Uterus (tissue), 4 donors: ENCODE results near the gene ITSN1. TPM values are rescaled to one million over a fixed set of nuclear protein-coding genes. Genes with fewer than 3 reads are reported as not detected.

Experiments used
- DNase-seq, 2 donors: peaks; one replicate each; pipeline ENCODE4 v3.0.0-alpha.2; 2019 to 2020
- H3K27ac ChIP-seq, 2 donors: fragments of 200-600 bp; sonication (generic); 1 replicate in 1 of 2; 2 replicates in 1 of 2; pipeline ENCODE4 v1.5.1; 2016 to 2018
- H3K27me3 ChIP-seq, 2 donors: fragments of 200-600 bp; sonication (generic); one replicate each; pipeline ENCODE4 v1.5.1; 2018 to 2019; ENCODE audit warnings: control low read depth in 1 of 2
- H3K36me3 ChIP-seq, 2 donors: fragments of 200-600 bp; sonication (generic); one replicate each; pipeline ENCODE4 v1.5.1; 2019; ENCODE audit warnings: control low read depth in 1 of 2
- H3K4me1 ChIP-seq, 2 donors: fragments of 200-600 bp; sonication (generic); one replicate each; pipeline ENCODE4 v1.5.1; 2018 to 2019; ENCODE audit warnings: control low read depth in 1 of 2
- H3K4me3 ChIP-seq, 2 donors: fragments of 200-600 bp; sonication (generic); 1 replicate in 1 of 2; 2 replicates in 1 of 2; pipeline ENCODE4 v1.5.1; 2018 to 2019; ENCODE audit warnings: mild to moderate bottlenecking in 1 of 2
- H3K9me3 ChIP-seq, 2 donors: fragments of 200-600 bp; sonication (generic); one replicate each; pipeline ENCODE4 v1.5.1; 2019; ENCODE audit warnings: control low read depth in 1 of 2
- POLR2A ChIP-seq, 2 donors: fragments of 450-650 bp; IDR thresholded peaks; one replicate each; pipeline ENCODE4 v1.6.1; 2016; ENCODE audit warnings: antibody characterized with exemption in 2 of 2, mild to moderate bottlenecking in 1 of 2, moderate library complexity in 1 of 2
- intact Hi-C: fragments of 100-400 bp; cut with DNase I; formaldehyde crosslinking; loops from one replicate; pipeline ENCODE4 v1.15.1; 2023; ENCODE audit warnings: low total_unique reads
- total RNA-seq, 4 donors: library from RNA; depleted of rRNA in 3 of 4; stranded (reverse); fragments of >200 nt in 3 of 4; gene quantifications; one replicate each; pipeline versions ENCODE4 v1.1.0 to v1.2.4, GENCODE V29; 2014 to 2023
- TF ChIP-seq, protein P1 (sequence below), 4 experiments: fragments of 200-600 bp in 2 of 4; fragments of 450-650 bp in 2 of 4; sonication (generic) in 2 of 4; IDR thresholded peaks; one replicate each; pipeline ENCODE4 v1.5.1; 2016 to 2019; ENCODE audit warnings: antibody characterized with exemption in 4 of 4, mild to moderate bottlenecking in 2 of 4, moderate library complexity in 1 of 4
- donor health status: DM: yes; HTN: yes; CAD: no.

Gene ITSN1
- total RNA-seq, 4 donors from 2014 or later, result 21.8 to 77.4 (median 48.1) TPM

DNA sequence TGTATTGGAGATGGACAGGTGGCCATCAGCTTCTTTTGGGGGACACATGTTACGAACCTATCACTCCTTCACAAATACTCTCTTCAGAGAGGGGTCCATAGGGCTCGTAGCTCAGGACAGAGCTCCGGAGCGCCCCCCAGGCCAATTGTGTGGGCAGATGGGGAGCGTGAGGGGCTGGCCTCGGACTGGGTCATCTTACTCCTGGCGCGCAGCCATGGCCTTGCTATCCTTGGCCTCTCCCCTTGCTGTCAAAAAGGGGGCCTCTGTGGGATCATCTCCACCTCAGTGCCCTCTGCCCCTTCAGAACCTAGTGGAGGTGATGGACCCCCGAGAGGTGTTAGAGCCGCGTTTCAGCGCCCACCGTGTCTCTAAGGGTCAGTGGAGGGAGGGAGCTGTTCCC, 238.3 kb downstream of the ITSN1 start:
- H3K27ac ChIP-seq, result no peak overlapping the region
- TF ChIP-seq POLR2A (IDR thresholded peaks at IDR 0.05), result no peak
- TF ChIP-seq, protein P1, sequence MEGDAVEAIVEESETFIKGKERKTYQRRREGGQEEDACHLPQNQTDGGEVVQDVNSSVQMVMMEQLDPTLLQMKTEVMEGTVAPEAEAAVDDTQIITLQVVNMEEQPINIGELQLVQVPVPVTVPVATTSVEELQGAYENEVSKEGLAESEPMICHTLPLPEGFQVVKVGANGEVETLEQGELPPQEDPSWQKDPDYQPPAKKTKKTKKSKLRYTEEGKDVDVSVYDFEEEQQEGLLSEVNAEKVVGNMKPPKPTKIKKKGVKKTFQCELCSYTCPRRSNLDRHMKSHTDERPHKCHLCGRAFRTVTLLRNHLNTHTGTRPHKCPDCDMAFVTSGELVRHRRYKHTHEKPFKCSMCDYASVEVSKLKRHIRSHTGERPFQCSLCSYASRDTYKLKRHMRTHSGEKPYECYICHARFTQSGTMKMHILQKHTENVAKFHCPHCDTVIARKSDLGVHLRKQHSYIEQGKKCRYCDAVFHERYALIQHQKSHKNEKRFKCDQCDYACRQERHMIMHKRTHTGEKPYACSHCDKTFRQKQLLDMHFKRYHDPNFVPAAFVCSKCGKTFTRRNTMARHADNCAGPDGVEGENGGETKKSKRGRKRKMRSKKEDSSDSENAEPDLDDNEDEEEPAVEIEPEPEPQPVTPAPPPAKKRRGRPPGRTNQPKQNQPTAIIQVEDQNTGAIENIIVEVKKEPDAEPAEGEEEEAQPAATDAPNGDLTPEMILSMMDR (IDR thresholded peaks at IDR 0.05), result no peak
- intact Hi-C loops, result no loop called here
- no peaks in the 10 kb centered on the region for H3K9me3 ChIP-seq
- no peak for DNase-seq
- H3K27me3 ChIP-seq, result no peaks in the 10 kb centered on the region
- no peak overlapping the region for H3K4me3 ChIP-seq
- no peaks in the 10 kb centered on the region for H3K4me1 ChIP-seq
- no peaks in the 10 kb centered on the region for H3K36me3 ChIP-seq

DNA sequence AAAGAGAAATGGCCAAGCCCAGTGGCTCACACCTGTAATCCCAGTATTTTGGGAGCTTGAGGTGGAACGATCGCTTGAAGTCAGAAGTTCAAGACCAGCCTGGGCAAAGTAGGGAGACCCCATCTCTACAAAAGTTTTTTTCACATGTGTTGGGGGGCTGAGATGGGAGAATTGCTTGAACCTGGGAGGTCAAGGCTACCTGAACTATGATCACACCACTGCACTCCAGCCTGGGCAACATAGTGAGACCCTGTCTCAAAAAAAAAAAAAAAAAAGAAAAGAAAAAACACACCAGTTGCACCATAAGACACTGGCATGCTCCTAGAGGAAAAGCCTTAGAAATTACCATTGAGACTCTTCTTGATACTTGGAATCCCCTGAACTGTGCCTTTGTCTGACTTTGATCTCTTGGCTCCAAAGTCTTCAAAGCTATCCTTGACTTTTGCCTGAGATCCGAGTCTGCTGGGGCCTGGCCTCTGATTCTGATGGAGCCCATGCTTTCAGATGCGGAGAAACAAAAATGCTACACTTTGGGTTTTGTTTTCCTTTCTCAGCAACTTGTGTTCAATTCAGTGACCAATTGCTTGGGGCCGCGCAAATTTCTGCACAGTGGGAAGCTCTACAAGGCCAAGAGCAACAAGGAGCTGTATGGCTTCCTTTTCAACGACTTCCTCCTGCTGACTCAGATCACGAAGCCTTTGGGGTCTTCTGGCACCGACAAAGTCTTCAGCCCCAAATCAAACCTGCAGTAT, 239.6 kb downstream of the ITSN1 start:
- intact Hi-C loops, result no loop called here
- no peaks in the 10 kb centered on the region for H3K9me3 ChIP-seq
- H3K4me1 ChIP-seq, result no peaks in the 10 kb centered on the region
- no peak overlapping the region for H3K4me3 ChIP-seq
- no peaks in the 10 kb centered on the region for H3K27me3 ChIP-seq
- DNase-seq, result no peak
- no peak overlapping the region for H3K27ac ChIP-seq
- TF ChIP-seq, protein P1 (IDR thresholded peaks at IDR 0.05), result no peak
- TF ChIP-seq POLR2A (IDR thresholded peaks at IDR 0.05), result no peak
- H3K36me3 ChIP-seq, result no peaks in the 10 kb centered on the region

DNA sequence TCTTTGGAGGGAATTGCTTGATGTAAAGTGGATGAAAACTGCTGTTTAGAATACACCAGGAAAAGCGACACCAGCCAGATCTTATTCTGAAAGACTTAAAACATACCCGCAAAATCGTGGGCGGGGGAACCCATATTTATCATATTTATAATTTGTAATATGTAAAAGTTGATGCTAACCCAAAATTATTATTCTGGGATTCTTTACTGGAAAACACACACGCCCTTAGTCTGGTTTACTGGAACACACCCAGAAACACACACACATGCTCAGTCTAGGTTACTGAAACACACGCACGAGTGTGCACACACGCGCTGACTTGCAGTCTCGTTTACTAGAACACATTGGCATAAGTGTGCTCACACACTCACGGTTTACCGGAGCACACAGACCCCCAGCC, 240.8 kb downstream of the ITSN1 start:
- intact Hi-C loops, result no loop called here
- Histone ChIP-seq H3K4me3 (no peak overlapping the region), H3K27me3 (no peaks in the 10 kb centered on the region), H3K27ac (no peak overlapping the region), H3K9me3 (no peaks in the 10 kb centered on the region), H3K4me1 (no peaks in the 10 kb centered on the region), H3K36me3 (no peaks in the 10 kb centered on the region)
- no peak for DNase-seq
- TF ChIP-seq POLR2A (IDR thresholded peaks at IDR 0.05), result no peak
- TF ChIP-seq, protein P1 (IDR thresholded peaks at IDR 0.05), result no peak

DNA sequence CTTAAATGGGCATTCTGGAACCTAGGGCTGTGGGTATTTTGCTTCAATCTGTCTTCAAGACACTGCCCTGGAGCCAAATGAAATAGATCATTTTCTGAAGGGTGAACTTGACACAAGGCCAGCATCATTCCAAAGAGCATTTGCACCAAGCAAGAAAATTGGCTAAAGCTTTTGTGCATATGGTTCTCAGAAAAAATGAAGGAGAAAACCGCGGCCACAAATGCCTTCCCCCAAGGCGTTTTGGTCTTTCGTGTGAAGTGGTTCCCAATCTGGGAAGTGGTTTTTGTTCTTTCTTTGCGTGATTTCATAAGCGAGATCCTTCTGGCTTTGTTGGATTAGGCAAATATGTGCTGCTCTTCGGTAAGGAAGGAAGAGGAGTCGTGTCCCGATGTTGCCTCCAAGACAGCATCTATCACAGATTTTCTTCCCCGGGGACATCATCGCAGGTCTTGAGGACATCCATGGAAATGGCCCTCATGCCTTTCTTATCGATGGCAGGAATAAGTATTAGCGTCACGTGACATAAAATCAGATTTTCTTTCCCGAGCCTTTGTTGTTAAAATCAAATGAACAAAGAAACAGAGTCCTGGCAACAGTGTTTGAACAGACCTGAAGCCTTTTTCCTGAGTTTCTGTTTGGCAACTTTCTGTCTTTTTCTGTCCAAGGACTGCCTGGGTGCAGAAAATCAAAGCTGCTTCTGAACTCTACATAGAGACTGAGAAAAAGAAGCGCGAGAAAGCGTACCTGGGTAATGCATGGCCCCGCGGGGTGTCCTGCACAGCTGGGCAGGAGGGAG, 242.3 kb downstream of the ITSN1 start:
- intact Hi-C loops, result no loop called here
- H3K4me1 ChIP-seq, result no peaks in the 10 kb centered on the region
- no peak for DNase-seq
- no peak overlapping the region for H3K4me3 ChIP-seq
- peak overlapping the region in 1 of 2 donors; percentile 15 for H3K27ac ChIP-seq
- H3K36me3 ChIP-seq, result no peaks in the 10 kb centered on the region
- H3K9me3 ChIP-seq, result no peaks in the 10 kb centered on the region
- TF ChIP-seq, protein P1 (IDR thresholded peaks at IDR 0.05), result no peak
- no peak for TF ChIP-seq POLR2A (IDR thresholded peaks at IDR 0.05)
- H3K27me3 ChIP-seq, result no peaks in the 10 kb centered on the region

DNA sequence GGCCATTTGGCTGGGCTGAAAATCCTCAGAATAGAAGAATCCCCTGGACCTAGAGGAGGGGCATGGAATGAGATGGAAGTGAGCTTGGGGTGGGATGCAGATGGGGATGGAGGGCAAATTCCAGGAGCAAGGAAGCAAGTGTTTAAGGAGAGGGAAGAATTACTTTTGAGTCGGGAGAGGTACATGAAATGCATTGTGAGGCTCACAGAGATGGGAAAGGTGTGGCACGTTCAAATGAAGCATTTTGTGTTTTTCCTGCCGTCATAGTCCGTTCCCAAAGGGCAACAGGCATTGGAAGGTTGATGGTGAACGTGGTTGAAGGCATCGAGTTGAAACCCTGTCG, 242.8 kb downstream of the ITSN1 start:
- no peak for TF ChIP-seq POLR2A (IDR thresholded peaks at IDR 0.05)
- TF ChIP-seq, protein P1 (IDR thresholded peaks at IDR 0.05), result no peak
- no peaks in the 10 kb centered on the region for H3K9me3 ChIP-seq
- intact Hi-C loops, result no loop called here
- H3K27ac ChIP-seq, result no peak overlapping the region
- no peak overlapping the region for H3K4me3 ChIP-seq
- no peaks in the 10 kb centered on the region for H3K36me3 ChIP-seq
- no peaks in the 10 kb centered on the region for H3K27me3 ChIP-seq
- DNase-seq, result no peak
- H3K4me1 ChIP-seq, result no peaks in the 10 kb centered on the region
